GM13977 (cell line): ENCODE data around the gene LHFPL6.

Experiments used
- DNase-seq: peaks from one replicate; pipeline ENCODE4 v3.0.0; 2012; ENCODE audit warnings: low spot score
- in situ Hi-C: fragments of 300-500 bp; cut with MboI; formaldehyde crosslinking; loops from one replicate; pipeline ENCODE4 v1.12.0; 2022; ENCODE audit warnings: low sequenced_read_pairs, low pct_unique_long_range_greater_than_20kb, mixed read lengths, inconsistent platforms; ENCODE audit not compliant: unreplicated experiment
- TF ChIP-seq, protein P1 (sequence below): IDR thresholded peaks from 2 replicates; pipeline ENCODE4 v1.5.1; 2012; ENCODE audit warnings: mild to moderate bottlenecking, control low read depth; ENCODE audit not compliant: insufficient read depth; ENCODE audit errors: extremely low read depth, missing control alignments

LHFPL6 gene

GRCh38 chr13:39498471-39499114 lies 104.4 kb downstream of the LHFPL6 start:
- TF ChIP-seq, protein P1, sequence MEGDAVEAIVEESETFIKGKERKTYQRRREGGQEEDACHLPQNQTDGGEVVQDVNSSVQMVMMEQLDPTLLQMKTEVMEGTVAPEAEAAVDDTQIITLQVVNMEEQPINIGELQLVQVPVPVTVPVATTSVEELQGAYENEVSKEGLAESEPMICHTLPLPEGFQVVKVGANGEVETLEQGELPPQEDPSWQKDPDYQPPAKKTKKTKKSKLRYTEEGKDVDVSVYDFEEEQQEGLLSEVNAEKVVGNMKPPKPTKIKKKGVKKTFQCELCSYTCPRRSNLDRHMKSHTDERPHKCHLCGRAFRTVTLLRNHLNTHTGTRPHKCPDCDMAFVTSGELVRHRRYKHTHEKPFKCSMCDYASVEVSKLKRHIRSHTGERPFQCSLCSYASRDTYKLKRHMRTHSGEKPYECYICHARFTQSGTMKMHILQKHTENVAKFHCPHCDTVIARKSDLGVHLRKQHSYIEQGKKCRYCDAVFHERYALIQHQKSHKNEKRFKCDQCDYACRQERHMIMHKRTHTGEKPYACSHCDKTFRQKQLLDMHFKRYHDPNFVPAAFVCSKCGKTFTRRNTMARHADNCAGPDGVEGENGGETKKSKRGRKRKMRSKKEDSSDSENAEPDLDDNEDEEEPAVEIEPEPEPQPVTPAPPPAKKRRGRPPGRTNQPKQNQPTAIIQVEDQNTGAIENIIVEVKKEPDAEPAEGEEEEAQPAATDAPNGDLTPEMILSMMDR: no peak
- no peak for DNase-seq
- in situ Hi-C loops: no loop called here

- in situ Hi-C loops: no loop called here
Observed at GRCh38 chr13:39496506-39496905, 106.5 kb downstream of the LHFPL6 start.

DNA sequence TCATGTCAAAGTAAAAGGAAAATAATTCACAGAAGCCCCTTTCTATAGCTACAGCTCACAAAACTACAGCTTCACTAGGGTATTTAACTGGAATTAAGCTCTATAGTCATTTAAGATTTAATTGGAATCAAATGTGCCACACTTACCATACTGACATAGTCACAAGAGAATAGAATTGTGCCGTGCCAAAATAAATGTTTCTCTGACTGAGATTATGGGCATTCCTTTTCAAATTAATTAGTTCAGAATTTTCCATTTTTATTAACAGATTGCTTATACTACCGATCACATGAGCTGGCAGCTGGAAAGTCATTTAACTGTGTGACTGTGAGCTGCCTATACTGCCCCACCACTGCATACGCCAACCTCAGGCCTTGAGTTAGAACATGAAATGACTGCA lies 108.4 kb downstream of the LHFPL6 start:
- DNase-seq: no peak
- in situ Hi-C loops: no loop called here
- TF ChIP-seq, protein P1: no peak

More at GRCh38 chr13:39496506-39496905, 106.5 kb downstream of the LHFPL6 start:
- TF ChIP-seq, protein P1: no peak
- DNase-seq: no peak

DNA sequence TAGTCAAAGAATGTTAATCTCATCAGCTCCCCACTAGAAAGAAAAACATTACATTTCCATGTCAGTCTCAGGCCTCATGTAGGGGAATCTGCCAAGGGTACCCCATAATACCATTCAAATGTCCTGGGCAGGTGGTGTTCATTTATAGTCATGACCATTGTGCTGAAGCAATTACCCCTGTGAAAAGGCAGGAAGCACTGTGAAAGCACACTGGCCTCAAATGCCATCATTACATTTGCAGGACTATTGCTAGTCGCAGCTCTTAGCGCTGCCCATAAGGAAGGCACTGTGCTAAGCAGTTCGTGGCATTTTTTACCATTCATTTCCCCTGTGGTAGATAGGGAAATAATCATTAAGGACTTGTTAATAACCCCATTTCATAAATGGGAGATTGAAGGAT lies 109.0 kb downstream of the LHFPL6 start:
- DNase-seq: no peak
- TF ChIP-seq, protein P1: no peak
- in situ Hi-C loops: no loop called here

DNA sequence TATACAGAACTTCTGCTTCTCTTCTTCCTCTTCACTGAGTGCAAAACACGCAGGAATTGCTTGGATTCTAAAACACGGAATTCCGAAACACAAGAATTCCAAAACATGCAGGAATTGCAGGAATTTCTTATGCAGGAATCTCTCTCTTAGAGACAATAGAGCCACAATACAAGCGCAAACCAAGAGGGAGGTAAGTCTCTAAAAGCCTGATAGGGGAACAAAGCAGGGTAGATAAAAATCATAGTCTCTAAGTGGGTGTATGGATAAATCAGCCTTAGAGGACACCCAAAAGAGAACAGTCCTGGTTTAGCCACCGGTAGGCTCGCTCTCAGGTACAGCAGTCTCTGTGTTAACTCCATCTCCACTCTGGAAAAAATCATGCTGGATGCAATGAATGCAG lies 112.9 kb downstream of the LHFPL6 start:
- TF ChIP-seq, protein P1: no peak
- in situ Hi-C loops: no loop called here
- no peak for DNase-seq

DNA sequence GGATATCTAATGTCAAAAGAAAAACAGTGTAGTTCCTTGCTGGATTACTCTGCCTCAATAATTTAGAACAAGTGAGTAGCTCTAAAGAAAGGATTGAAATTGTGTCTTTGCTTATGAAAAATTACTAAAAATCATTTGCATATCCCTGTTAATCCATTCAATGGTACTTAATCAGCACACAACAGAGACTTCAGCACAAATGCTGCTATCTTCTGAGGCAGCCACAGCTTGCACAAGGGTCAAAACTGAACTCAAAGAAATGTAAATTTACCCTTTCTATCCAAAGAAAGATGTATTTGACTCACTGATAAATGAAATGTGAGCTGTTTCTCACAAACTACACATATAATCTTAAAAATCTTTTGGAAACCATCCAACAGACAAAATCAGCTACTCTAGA lies 116.2 kb downstream of the LHFPL6 start:
- TF ChIP-seq, protein P1: no peak
- in situ Hi-C loops: no loop called here
- DNase-seq: no peak

GRCh38 chr13:39485314-39485700 lies 117.7 kb downstream of the LHFPL6 start:
- in situ Hi-C loops: no loop called here
- TF ChIP-seq, protein P1: no peak
- DNase-seq: no peak
